NCI-H1417 (cell line): Measurements from ENCODE around the gene GNAZ.
"Not testable (repeated sequence)": the region's sequence is repeated elsewhere in the genome, so short reads cannot be mapped to it uniquely, and the experiment has no call there.

Experiments
- DNase-seq, 3 experiments: peaks; one replicate each; lab custom pipeline; 2025; lab: John Stamatoyannopoulos, UW

GNAZ gene

GRCh38 chr22:23044570-23044969, 25.7 kb upstream of the GNAZ start:
- no peak for DNase-seq

DNA sequence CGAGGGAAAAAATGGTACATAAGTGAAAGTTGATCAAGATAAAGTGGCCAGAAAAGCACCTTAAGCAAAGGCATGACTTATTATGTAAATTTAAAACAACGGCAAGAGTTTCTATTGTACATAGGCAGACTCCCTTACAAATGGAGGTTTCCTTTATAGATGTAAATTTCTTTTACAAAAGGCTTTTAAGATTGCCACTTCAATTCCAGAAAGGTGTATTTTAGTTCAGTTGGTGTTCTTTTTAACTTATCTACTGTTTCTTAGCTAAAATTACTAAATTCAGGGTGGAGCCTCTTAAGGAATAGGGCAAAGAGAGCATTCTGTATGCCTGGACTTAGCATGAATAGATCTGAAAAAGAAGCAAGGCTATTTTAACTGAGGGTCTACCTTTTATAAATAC, 24.9 kb upstream of the GNAZ start:
- no peak for DNase-seq

DNA sequence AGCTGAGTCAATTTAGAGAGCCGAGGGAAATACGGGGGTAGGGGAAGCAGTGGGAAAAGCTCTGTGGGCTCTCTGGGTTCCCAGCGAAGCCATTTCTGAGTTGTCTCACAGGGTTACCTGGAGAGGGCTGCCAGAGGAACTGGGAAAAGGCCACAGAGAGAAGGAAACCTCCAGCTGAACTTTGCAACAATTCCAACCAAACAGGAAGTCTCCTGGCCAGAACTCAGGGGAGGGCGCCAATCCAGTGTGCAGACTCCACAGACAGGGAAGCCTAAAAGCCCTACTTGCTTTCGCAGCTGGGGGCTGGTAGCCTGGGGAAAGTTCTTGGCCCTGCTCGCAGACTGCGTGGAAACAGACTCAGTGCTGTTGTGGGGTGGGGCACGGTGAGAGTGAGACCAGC, 23.1 kb upstream of the GNAZ start:
- no peak for DNase-seq

- DNase-seq: no peak
Observed at GRCh38 chr22:23047742-23048141, 22.6 kb upstream of the GNAZ start.

GRCh38 chr22:23050546-23050945, 19.8 kb upstream of the GNAZ start:
- DNase-seq: not testable (repeated sequence)

- no peak for DNase-seq
Observed at GRCh38 chr22:23053051-23053707, 17.1 kb upstream of the GNAZ start.

DNA sequence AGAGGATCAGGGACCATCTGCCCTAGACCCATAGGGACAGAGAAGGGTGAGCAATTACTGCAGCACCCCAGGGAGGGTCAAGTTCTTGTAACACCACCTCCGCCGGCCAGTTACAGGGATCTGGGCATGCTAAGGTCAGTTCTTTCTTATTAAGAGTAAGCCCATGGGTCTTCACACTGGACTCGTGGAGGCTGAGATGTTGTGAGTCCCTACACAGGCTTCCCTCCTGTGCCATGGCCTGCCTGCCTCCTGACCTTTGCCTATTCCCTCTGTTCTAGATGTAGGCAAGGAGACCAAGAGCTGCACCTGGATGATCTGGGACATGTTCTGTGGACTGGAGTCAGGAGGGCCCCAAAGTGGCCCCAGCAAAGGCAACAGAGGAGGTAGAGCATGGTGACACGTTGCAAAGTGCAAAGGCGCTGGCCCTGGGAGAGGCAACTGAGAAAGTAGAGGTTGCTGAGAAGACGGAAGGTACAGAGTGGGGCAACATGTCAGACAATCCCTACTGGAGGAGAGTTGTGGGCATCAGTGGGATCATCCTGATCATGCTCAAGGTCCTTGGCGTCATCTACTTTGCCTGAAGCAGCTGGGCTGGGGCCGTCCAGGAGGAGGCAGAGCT, 16.3 kb upstream of the GNAZ start:
- DNase-seq: no peak

- DNase-seq: no peak
Observed at GRCh38 chr22:23054531-23055257, 15.6 kb upstream of the GNAZ start.

GRCh38 chr22:23055449-23056179, 14.7 kb upstream of the GNAZ start:
- DNase-seq: no peak

DNA sequence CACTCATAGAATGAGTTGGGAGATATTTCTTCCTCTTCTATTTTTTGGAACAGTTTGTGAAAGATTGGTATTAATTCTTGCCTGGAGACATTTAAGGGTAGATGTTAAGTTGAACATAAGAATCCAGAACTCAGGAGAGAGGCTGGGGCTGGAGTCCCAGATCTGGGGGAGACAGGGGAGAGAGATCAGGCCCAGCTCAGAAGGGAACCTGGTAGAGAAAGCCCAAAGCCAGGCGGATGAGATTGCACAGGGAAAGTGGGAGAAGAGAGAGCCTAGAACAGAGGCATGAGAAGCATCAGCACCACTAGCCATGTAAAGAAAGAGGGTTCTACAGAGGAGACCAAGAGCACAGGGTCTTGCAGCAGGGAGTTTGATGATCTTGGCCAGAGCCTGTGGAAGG, 13.0 kb upstream of the GNAZ start:
- no peak for DNase-seq

DNA sequence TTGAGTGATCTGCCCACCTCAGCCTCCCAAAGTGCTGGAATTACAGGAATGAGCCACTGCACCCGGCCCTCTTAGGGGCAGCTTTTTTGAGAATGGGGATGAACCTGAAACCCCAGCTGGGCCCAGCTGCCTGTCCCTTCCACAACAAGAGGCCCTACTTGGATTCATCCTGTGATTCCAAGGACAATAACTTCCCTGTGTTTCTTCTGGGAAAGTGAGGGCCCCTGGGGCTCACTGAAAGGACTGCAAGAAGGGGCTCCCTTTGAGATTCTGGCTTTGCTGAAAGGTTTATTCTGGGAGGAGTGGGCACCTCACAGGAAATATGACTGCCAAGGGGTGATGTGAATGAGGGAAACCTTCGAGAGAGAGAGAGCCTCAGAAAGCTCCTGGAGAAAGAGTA, 12.3 kb upstream of the GNAZ start:
- DNase-seq: no peak

DNA sequence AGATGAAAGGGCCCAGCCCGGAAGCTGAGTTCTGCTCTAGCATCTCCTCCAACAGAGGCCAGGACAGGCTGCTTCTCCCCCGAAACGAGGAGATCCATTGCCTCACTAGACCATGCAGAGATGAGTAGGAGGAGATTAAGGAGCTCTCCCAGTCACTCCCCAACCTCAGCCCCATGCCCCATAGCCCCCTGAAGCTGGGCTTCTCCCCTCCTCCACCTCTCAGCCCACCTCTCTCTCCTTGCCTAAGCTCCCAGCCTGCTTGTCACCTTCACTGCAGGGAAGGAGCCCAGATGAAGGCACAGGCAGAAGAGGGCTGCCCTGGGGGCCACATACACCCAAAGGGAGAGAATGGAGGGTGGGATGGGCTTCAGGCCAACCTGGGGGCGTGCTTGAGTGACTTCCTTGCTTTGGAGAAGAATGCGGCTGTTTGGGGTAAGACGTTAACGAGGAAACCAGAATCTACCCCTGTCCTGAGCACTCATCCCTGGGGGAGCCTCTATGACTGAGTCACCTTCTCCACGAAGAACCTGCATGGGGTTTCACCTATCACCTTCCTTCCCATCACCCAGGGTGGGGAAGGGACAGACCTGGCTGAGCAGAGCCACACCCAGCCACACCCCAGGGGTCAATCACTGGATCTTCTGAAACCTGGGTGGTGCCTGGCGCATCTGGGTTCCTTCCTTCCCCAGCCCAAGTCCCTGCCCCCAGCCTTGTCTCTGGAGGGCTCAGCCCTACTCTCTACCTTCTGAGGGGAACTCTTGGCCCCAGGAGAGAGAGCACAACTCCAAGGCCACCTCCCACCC, 11.6 kb upstream of the GNAZ start:
- no peak for DNase-seq

DNA sequence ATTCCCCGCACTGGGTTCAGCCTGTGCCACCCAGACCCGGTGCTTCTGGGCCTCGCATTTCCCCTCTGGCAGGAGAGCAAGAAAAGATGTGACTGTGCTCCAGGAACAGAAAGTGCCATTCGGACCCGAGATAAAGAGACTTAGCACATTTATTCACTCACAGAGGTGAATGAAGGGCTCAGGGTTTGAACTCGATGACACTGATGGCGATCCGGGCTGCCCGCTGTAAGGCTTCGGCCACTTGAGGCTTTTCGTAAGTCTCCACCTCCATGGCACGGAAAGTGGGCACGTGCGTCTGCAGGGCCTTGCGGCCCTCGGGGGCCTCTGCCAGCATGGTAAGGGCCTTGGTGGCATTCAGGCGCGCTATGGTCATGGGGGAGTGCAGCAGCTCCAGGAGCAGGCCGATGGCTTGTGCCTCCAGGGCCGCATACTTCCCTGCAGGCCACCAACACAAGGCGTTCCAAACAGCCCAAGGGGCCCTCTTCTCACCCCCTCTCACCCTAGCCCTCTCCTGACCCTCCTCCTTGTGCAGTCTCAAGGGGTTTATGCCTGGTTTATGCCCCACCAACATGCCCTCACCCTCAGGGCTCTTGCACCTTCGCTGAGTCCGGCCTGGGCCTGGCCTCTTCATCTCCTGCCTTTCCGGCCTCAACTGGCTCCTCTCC, 10.9 kb upstream of the GNAZ start:
- DNase-seq: no peak

GRCh38 chr22:23060612-23061400, 9.5 kb upstream of the GNAZ start:
- no peak for DNase-seq

DNA sequence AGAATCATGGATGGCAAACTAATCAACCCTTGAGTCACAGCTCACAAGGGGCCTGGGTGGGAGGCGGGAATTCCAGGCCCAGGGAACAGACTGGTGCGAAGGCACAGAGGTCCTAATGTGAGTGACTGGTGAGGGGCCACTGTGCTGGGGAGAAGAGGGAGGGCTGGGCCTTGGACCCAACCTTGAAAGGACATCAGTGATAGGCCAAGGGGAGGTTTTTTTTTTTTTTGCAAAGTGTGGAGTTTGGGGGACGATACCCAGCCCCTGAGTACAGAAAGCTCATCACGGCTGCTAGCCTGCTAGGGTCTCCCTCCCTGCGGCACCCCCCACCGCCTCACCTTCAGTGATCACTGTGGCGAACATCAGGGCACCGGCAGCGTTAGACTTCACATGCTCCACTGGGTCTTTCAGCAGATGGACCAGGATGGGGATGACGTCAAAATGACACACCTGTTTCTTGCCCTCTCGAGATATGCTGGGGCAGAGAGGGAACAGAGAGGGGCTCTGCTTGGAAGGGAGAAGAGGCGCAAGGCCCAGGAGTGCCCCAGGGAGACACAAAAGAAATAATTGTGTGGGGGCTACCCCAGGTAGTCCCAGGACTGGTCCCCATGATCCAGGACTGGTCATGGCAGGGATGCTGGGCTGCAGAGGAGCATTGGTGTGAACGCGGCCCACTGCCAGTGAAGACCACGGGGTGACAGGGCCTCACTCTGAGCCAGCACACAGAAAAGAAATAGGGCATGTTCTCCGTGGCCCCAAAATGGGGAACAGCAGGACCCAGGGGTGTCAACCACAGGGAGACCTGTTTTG, 8.6 kb upstream of the GNAZ start:
- no peak for DNase-seq

- DNase-seq: no peak
Observed at GRCh38 chr22:23062616-23063538, 7.4 kb upstream of the GNAZ start.

DNA sequence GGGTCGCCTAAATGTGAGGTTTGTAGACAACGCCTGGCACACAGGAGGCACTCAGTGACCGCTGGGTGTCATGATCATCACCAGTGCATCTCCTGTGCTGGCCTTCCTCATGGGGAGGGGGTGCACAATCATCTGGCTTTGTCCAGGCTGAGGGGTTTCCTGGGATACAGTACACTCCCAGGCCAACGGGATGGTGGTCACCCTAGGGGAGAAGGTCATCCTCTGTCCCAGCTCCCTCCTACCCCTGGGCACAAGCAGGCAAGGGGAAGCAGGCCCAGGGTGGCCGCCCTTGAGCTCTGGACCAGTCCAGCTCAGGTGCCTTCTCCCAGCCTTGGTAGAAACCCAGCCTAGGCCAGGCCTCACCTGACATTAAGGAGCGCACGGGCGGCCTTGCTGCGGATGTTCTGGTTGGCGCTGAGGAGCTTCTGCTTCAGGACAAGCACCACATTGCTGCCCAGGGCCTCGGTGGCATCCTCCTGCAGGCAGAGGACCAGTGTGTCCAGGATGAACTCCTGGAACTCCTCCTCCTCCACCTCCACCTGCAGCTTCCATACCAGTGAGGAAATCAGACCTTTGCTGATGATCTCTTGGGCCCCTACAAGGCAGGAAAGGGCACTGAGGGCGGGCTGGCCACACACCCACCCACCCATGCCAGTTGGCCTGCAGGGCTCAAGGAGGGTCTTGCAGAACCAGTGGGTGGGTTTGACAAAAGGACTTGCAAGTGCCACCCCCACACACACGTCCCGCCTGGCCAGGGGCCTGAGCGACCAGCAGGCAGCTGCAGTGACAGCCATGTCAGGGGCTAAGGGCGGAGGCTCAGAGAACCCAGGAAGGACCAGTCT, 6.6 kb upstream of the GNAZ start:
- DNase-seq: no peak
